IMR-90 (cell line): Measurements from ENCODE around the gene TEX261.

Experiments
- CHD1 ChIP-seq: IDR thresholded peaks from 2 replicates; pipeline ENCODE4 v1.6.1; 2012; ENCODE audit warnings: low read depth, low read length, improper control_type of control experiment
- CTCF ChIP-seq: conservative IDR thresholded peaks from 2 replicates; pipeline ENCODE4 v1.5.1; 2012; ENCODE audit warnings: mild to moderate bottlenecking, low read depth, low read length, improper control_type of control experiment
- MAFK ChIP-seq: IDR thresholded peaks from 2 replicates; pipeline ENCODE4 v1.6.1; 2012; ENCODE audit warnings: low read depth, low read length, improper control_type of control experiment

GRCh38 chr2:70983506-70984227 is 11.0 kb downstream of the TEX261 start:
- TF ChIP-seq MAFK (no peak), CHD1 (no peak), CTCF (no peak)
